HG03354 (cell line): ENCODE results near the gene NUAK2.

Experiments used
- ATAC-seq: cut with Tn5 transposase; IDR thresholded peaks from one replicate; pipeline ENCODE4 v1.9.1; 2021; ENCODE audit warnings: mild to moderate bottlenecking; ENCODE audit not compliant: unreplicated experiment, poor library complexity, severe bottlenecking

NUAK2 gene

DNA sequence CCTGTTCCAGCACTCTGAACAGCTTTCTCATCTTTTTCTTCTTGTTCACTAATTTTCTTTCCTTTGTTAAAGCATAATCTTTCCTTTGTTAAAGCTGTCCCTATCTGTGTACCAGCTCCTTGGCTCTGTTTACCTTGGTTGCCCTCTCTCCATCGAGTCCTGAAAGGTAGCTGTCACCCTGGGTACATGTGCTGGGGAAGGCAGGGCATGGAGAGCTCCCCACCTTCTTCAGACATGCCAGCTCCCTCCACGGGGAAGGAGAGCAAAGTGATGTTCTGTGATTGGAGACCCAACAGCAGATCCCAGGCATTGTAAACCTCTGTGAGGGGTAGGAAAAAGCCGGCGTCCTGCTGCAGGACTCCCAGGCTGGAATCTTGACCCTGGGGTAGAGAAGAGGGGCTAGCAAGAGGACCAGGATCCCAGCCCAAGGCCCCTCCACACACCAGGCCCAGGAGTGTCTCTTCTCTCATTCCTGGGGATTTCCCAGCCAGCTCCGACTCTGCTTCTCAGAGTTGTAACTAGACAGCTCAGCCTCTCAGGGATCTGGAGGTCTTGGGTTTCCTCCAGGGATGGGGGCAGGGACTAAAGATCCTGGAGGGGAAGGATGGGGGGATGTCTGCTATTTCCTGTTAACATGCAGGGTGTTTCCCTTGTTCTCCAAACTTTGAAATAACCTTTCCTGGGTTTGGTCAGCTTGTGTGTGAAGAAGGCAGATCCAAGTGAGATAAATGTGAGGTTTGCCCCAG, 59.4 kb downstream of the NUAK2 start:
- ATAC-seq: no peak

DNA sequence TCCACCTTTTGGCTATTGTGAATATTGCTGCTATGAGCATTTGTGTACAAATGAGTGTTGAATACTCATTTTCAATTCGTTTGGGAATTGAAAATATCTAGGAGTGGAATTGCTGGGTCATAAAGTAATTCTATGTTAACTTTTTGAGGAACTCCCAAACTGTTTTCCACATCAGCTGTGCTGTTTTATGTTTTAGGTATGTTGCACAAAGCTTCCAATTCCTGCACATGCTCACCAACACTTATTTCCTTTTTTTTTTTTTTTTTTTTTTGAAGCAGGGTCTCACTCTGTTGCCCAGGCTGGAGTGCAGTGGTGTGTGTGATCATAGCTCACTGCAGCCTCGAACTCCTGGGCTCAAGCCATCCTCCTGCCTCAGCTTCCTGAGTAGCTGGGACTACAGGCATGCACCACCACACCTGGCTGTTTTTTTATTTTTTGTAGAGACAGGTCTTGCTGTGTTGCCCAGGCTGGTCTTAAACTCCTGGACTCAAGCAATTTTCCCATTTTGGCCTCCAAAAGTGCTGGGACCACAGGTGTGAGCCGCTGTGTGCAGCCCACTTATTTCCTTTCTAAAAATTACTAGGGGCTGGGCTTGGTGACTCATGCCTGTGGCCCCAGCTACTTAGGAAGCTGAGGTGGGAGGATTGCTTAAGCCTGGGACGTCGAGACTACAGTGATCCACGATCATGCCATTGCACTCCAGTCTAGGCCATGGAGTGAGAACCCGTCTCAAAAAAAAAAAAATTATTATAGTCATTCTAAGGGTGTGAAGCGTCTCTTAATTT, 60.4 kb downstream of the NUAK2 start:
- ATAC-seq: no peak

DNA sequence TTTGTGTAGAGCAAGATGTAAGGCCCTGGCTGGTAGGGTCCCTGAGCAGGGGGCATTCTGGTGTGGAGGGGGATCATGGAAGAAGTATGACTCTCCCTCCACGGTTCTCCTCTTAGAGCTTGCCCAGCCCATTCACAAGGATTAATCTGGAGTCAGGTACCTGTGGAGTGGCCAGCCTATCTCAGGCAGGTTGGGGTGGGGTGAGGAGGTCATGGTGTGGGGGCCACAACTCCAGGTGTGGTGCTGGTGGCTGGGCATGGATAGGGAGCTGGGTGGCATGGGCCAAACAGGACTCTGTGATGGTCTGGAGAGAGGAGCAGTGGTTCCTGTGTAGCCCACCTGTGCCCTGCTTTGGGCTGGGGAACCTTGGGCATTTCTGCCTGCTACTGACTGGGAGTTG, 61.5 kb downstream of the NUAK2 start:
- ATAC-seq: no peak

DNA sequence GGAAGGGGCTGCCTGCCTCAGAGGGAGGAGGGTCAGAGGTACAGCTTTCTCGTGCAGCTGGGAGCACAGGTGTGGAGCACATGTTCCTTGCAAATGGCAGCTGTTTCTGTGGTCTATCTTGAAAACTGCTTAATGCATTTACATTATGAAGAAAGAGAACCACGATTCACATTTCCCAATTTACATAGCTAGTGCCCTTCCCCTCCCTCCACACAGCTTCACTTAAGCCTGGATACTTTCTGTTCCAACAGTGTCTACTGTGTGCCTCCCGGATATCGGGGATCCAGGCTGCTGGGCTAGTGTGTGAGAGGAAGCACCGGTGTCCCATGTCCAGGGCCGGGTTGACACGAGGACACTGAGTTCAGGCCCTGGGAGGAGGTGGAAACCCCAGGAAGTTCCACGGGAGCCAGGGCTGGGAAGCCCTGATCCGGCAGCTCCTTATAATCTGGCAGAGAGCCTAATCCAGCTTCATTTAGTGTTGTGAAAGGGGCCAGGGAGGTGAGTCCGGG, 62.2 kb downstream of the NUAK2 start:
- ATAC-seq: no peak

DNA sequence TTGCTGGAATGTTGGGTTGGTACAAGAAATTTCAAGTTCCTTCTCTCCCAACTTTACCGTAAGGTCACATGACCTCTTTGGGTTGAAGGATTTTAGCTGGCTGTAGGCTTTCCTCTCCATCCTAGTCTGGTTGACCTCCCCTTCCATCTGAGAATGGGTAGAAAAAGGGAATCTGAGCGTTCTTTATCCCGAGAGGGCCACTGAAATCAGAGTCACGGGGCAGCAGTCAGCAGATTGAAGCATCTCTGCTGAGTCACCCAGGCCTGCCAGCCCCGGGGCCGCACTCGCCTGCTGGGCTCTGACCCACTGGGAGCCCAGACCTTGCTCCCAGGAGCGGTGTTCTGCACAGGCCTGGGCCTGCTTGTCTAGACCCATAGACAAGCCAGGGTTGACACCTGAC, 62.8 kb downstream of the NUAK2 start:
- no peak for ATAC-seq

DNA sequence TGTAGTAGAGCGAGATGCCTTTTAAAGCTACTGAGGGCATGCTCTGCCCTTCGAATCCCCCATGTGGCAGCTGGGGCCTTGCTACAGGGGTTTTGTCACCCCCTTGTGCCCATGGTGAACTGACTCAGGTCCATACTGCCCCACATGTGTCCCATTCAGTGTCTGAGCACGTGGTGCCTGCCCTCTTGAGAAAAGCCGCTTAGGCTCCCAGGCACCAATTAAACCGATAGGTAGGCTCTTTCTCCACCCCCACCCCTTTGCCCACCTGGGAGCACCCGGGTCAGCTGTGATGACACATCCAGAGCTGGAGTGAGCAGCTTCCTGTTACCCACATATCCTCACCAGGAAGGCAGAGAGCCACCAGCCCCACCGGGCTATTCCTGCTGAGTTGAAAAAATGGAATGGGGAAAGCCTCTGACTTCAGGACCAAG, 63.3 kb downstream of the NUAK2 start:
- ATAC-seq: no peak

DNA sequence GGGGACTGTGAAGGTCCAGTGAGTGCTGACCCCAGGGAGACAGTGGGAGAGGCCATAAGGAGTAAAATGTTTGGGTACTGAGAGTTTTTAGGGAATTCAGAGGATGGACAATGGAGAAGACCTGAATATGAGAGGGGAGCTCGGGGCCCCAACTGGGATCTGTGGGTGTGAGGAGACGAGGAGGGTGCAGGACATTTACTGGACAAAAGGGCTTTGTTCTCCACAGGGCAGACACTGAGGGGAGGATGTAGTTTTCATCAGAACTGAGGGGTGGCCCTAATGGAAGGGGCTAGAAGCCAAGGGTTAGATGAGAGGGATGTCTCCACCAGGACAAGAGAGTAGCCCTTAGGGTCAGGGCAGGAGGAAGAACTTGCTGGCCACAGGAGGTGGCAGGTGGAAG, 63.8 kb downstream of the NUAK2 start:
- ATAC-seq: no peak

DNA sequence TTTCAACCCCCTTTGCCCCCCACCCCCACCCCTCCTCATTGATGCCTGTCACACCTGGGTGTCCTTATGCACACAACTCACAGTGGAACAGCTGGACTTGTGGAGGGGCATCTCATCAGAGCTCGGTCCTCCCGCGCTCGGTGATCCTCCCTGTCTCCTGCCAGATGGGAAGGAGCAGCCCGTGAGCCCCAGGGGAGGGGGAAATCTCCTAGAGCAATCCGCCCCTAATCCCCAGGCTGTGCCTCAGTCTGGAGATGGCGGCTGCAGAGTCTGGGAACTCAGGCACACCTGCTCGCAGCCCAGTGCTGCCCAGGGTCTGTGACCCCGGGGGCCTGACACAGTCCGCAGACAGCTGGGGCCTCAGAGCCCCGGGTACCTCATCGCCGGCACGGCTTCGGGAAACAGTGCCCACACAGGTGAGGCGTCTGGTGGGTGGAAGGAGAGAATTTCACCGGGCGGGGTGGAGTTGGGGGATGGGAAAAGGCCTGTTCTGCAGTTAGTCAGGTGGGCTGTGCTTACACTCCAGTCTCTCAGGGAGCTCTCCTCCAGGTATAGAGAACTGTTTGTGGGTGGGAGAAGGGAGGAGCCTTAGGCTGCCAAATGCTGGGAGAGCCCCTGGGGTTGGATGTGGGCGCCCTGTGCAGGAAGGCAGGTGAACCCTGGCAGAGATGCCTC, 64.5 kb downstream of the NUAK2 start:
- ATAC-seq: no peak

DNA sequence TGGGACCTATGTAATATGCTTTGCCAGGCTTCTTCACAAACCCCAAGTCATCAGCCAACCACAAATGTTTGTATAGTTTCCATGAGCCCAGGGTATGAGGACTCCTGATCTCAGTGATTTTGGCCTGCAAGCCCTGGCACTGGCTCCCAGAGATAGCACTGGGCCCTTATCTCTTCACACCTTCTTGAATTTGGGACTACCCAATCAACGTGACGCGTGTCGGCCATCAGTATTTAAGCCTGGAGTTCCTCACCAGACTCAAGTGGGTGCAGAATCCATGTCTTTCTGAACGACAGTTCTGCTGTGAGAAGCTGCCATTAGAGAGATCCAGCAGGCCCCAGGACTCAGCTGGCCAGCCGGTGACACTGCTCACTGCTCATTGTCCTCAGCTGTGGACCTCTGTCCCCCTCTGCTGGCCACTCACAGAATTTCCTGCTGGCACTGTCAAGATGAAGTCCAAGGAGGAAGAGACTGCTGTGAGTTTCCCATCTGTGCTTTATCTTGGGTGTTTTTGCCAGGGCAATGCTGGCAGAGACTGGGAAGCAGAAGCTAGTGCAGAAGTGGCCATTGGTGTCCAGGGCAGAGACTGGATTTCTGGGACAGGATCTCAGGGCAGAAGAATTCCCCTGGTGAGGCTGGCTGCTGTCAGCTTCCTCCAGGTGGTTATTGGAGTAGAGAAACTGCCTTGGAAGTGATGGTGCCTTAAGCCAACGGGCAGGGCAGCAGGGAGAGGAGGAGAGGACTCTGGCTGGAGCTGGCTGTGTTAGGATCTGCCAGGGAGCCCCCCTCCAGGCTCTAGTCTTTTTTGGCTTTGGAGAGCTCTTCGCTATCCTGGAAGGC, 65.4 kb downstream of the NUAK2 start:
- ATAC-seq: peak; percentile 64
